GM12875 (cell line): ENCODE results near the gene RASL10A.

Experiments used
- H3K4me3 ChIP-seq: one replicate; pipeline ENCODE4 v1.5.1; 2011; ENCODE audit warnings: low read depth, low read length, control low read depth
- TF ChIP-seq, protein P1 (sequence below): IDR thresholded peaks from 2 replicates; pipeline ENCODE4 v1.5.1; 2011; ENCODE audit warnings: low read depth, mild to moderate bottlenecking, control low read depth, inconsistent platforms, low read length, moderate library complexity, borderline replicate concordance; ENCODE audit not compliant: insufficient read depth

Gene RASL10A

GRCh38 chr22:29312218-29313125 is 3.0 kb downstream of the RASL10A start:
- H3K4me3 ChIP-seq, result no peak overlapping the region
- TF ChIP-seq, protein P1, sequence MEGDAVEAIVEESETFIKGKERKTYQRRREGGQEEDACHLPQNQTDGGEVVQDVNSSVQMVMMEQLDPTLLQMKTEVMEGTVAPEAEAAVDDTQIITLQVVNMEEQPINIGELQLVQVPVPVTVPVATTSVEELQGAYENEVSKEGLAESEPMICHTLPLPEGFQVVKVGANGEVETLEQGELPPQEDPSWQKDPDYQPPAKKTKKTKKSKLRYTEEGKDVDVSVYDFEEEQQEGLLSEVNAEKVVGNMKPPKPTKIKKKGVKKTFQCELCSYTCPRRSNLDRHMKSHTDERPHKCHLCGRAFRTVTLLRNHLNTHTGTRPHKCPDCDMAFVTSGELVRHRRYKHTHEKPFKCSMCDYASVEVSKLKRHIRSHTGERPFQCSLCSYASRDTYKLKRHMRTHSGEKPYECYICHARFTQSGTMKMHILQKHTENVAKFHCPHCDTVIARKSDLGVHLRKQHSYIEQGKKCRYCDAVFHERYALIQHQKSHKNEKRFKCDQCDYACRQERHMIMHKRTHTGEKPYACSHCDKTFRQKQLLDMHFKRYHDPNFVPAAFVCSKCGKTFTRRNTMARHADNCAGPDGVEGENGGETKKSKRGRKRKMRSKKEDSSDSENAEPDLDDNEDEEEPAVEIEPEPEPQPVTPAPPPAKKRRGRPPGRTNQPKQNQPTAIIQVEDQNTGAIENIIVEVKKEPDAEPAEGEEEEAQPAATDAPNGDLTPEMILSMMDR, result no peak

DNA sequence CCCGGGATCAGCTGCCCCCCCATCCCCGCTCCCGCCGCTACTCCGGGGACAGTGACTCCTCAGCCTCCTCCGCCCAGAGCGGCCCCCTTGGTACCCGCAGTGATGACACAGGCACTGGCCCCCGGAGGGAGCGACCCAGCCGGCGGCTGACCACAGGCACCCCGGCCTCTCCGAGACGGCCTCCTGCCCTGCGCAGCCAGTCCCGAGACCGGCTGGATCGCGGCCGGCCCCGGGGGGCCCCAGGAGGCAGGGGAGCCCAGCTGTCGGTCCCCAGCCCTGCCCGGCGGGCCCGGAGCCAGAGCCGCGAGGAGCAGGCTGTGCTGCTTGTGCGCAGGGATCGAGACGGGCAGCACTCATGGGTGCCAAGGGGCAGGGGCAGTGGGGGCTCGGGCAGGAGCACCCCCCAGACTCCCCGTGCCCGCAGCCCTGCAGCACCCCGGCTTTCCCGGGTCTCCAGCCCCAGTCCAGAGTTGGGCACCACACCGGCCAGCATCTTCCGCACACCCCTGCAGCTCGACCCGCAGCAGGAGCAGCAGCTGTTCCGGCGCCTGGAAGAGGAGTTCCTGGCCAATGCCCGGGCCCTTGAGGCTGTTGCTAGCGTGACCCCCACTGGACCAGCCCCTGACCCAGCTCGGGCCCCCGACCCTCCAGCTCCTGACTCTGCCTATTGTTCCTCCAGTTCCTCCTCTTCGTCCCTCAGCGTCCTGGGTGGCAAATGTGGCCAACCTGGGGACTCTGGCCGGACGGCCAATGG is 3.9 kb downstream of the RASL10A start:
- TF ChIP-seq, protein P1, result no peak
- no peak overlapping the region for H3K4me3 ChIP-seq

GRCh38 chr22:29310863-29311339 is 4.6 kb downstream of the RASL10A start:
- TF ChIP-seq, protein P1, result no peak
- no peak overlapping the region for H3K4me3 ChIP-seq

GRCh38 chr22:29310065-29310862 is 5.2 kb downstream of the RASL10A start:
- TF ChIP-seq, protein P1, result no peak
- no peak overlapping the region for H3K4me3 ChIP-seq

GRCh38 chr22:29309332-29310064 is 6.0 kb downstream of the RASL10A start:
- TF ChIP-seq, protein P1, result no peak
- H3K4me3 ChIP-seq, result no peak overlapping the region

DNA sequence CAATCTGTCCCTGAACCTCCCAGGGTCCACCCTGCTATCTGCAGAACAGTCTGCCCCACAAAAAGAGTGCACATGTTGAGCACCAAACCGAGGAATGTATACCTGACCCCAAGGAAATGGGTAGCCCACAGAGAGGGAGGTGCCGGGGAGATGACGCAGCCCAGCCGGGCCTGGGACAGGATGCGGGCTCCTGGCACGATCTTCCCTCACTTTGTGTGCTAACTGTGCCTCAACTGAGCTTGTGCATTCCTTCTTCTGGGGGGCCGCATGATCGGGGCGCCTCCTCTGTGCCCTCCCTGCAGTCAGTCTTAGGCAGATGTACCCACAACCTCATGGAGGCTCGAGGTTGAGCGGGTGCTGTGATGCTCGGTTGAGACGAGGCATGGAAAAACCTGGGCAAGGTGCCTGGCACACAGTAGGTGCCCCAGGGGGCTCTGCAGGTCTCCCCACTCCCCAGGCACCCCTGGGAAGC is 6.7 kb downstream of the RASL10A start:
- no peak overlapping the region for H3K4me3 ChIP-seq
- TF ChIP-seq, protein P1, result no peak
